ENCODE data around the gene PBX4. TPM values are rescaled to one million over a fixed set of nuclear protein-coding genes. Genes with fewer than 3 reads are reported as not detected.
A peak's percentile ranks its signal among the peaks of the same experiment; 100 is the strongest.

The PBX4 gene
- total and polyA plus RNA-seq, 2 of the 8 experiments (the other 6 are each of a cell fraction or from before 2014, with no cell fraction given), result 3.4 to 3.8 TPM

DNA sequence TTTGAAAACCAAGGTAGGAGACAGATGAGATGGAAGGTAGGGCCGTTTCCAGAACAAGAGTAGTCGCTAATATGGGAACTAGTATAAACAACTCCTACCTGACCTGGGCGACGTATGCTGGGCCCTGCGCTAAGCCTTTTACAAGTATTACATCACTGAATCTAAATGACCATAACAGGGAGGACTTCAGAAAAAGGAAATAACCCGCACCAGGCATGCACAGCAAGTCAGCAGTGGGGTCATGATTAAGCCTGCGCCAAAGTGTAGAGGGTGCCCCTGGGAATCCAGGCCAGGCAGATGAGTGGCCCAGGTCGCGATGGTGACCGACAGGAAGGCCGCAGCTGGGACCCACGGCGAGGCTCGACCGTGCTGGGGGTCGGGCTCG is 44.4 kb upstream of the PBX4 start:
- Histone ChIP-seq H3K79me2 (ENCODE audit: control insufficient read depth in 1 of 2, insufficient read depth in 2 of 2, low read length in 2 of 2) (peaks cover 21 to 30% of the 10 kb centered on the region in 2 experiments), H3K79me1 (ENCODE audit: low read depth, low read length) (peaks cover 16% of the 10 kb centered on the region), H4K20me1 (replicated peaks in 1 of 2; ENCODE audit: control insufficient read depth in 1 of 2, insufficient read depth in 2 of 2, low read length in 2 of 2) (peaks cover 6 to 18% of the 10 kb centered on the region in 2 experiments), H3K36me3 (ENCODE audit: control insufficient read depth in 2 of 4, insufficient read depth in 4 of 4, low read length in 3 of 4) (peaks cover 8 to 19% (median 12%) of the 10 kb centered on the region in 4 experiments), H2BK5ac (ENCODE audit: low read depth, low read length) (peak overlapping the region; percentile 85; the same call in 1 of the 2 replicates), H3K9me3 (ENCODE audit: insufficient read depth in 2 of 2, low read depth in 1 of 2, low read length in 1 of 2) (no peaks in the 10 kb centered on the region), H3K27me3 (replicated peaks in 1 of 4; ENCODE audit: control insufficient read depth in 3 of 4, extremely low read depth in 1 of 4, insufficient read depth in 3 of 4, low read length in 3 of 4) (no peaks in the 10 kb centered on the region), H4K5ac (ENCODE audit: insufficient read length, low read depth, low read length) (no peak overlapping the region), H3K14ac (ENCODE audit: insufficient read length) (no peak overlapping the region), H3K9ac (replicated peaks in 1 of 4; ENCODE audit: extremely low read depth in 1 of 4, low read depth in 3 of 4, low read length in 3 of 4) (peak overlapping the region; percentile 78 to 93 (median 92)), H3K18ac (ENCODE audit: extremely low read depth, low read length) (peak overlapping the region; percentile 64), H3K23ac (ENCODE audit: insufficient read length) (no peak overlapping the region), H3K23me2 (ENCODE audit: low read depth, low read length) (no peaks in the 10 kb centered on the region), H3K4ac (replicated peaks; ENCODE audit: insufficient read length, low read depth, low read length) (peak overlapping the region; percentile 80), H3K4me2 (ENCODE audit: insufficient read depth in 1 of 2, low read depth in 2 of 2, low read length in 2 of 2) (peak overlapping the region; percentile 72 to 95), H4K8ac (ENCODE audit: extremely low read depth, insufficient read depth, low read length) (peak overlapping the region; percentile 96), H2BK20ac (ENCODE audit: low read length) (no peak overlapping the region), H2AFZ (ENCODE audit: low read length) (0 out of 2 replicates have a peak overlapping the region, but pooled peaks have one; percentile 15), H2BK12ac (ENCODE audit: low read depth, low read length) (no peak overlapping the region), H3K4me3 (ENCODE audit: extremely low read depth in 1 of 4, insufficient read depth in 2 of 4, low read depth in 3 of 4, low read length in 4 of 4) (peak overlapping the region; percentile 77 to 97 (median 90)), H3K27ac (ENCODE audit: low read depth, low read length) (peak overlapping the region; percentile 91; the same call in 1 of the 2 replicates), H4K91ac (replicated peaks; ENCODE audit: insufficient read length, low read length) (peak overlapping the region; percentile 79), H3K56ac (replicated peaks; ENCODE audit: insufficient read length, low read depth, low read length) (peak overlapping the region; percentile 54), H3K4me1 (replicated peaks in 1 of 4; ENCODE audit: control insufficient read depth in 3 of 4, insufficient read depth in 4 of 4, low read length in 3 of 4) (peaks cover 3 to 13% (median 6%) of the 10 kb centered on the region in 4 experiments; a peak in 5 of 7 replicates), H2BK15ac (ENCODE audit: low read length) (no peak overlapping the region), H2AK5ac (ENCODE audit: low read depth, low read length) (no peak overlapping the region), H2BK120ac (replicated peaks; ENCODE audit: low read depth, low read length) (no peak overlapping the region)
- no peak for TF ChIP-seq SP1 (IDR thresholded peaks at IDR 0.05; ENCODE audit: low read depth, low read length)
- no peak for TF ChIP-seq TBP (IDR thresholded peaks at IDR 0.05; ENCODE audit: low read depth, low read length)
- no peak for TF ChIP-seq EP300 (IDR thresholded peaks at IDR 0.05; ENCODE audit: borderline replicate concordance in 1 of 2, low read depth in 2 of 2, low read length in 2 of 2)
- TF ChIP-seq POLR2AphosphoS5 (IDR thresholded peaks at IDR 0.05; ENCODE audit: low read depth, low read length), result no peak
- TF ChIP-seq FOSL1 (IDR thresholded peaks at IDR 0.05; ENCODE audit: insufficient read depth, low read depth, low read length), result no peak
- TF ChIP-seq RBBP5 (IDR thresholded peaks at IDR 0.05; ENCODE audit: borderline replicate concordance, low read depth, low read length), result no peak
- no peak for TF ChIP-seq CBX8 (IDR thresholded peaks at IDR 0.05; ENCODE audit: borderline replicate concordance, low read depth, low read length)
- CTCF ChIA-PET (ENCODE audit: partially characterized antibody), result interaction anchor here (2.4 kb wide), 1 partner anchor 11 kb away, joined by 9 read pairs; no protein-coding TSS in a partner anchor
- no peak for DNase-seq (ENCODE audit: low read depth in 1 of 2, low spot score in 2 of 2)
- no peak for FAIRE-seq
- 16% methylated on average over 17 of the region's 17 CpGs; no CpG with 5 or more reads in 1 of the 2 experiments for WGBS, 2 experiments (ENCODE audit: extremely low coverage in 1 of 2, insufficient coverage in 1 of 2, insufficient read length in 1 of 2, insufficient replicate concordance in 2 of 2, low coverage in 1 of 2, low lambda C conversion rate in 2 of 2, missing lambda C conversion rate in 1 of 2)
- POLR2A ChIA-PET (ENCODE audit: partially characterized antibody), result interaction anchor here (0.6 to 2.4 kb wide), 9 partner anchors 10 to 238 kb away, joined by 3 to 20 read pairs (median 6); partner anchors contain the start of genes ZNF506 and ZNF93
